GM19324 (cell line): Measurements from ENCODE around the gene CFAP251.
"Not testable (repeated sequence)": the region's sequence is repeated elsewhere in the genome, so short reads cannot be mapped to it uniquely, and the experiment has no call there.

ENCODE experiments used
- ATAC-seq: cut with Tn5 transposase; IDR thresholded peaks from one replicate; pipeline ENCODE4 v1.9.1; 2021; ENCODE audit warnings: mild to moderate bottlenecking, moderate library complexity; ENCODE audit not compliant: unreplicated experiment, low FRiP score

CFAP251 gene, protein sequence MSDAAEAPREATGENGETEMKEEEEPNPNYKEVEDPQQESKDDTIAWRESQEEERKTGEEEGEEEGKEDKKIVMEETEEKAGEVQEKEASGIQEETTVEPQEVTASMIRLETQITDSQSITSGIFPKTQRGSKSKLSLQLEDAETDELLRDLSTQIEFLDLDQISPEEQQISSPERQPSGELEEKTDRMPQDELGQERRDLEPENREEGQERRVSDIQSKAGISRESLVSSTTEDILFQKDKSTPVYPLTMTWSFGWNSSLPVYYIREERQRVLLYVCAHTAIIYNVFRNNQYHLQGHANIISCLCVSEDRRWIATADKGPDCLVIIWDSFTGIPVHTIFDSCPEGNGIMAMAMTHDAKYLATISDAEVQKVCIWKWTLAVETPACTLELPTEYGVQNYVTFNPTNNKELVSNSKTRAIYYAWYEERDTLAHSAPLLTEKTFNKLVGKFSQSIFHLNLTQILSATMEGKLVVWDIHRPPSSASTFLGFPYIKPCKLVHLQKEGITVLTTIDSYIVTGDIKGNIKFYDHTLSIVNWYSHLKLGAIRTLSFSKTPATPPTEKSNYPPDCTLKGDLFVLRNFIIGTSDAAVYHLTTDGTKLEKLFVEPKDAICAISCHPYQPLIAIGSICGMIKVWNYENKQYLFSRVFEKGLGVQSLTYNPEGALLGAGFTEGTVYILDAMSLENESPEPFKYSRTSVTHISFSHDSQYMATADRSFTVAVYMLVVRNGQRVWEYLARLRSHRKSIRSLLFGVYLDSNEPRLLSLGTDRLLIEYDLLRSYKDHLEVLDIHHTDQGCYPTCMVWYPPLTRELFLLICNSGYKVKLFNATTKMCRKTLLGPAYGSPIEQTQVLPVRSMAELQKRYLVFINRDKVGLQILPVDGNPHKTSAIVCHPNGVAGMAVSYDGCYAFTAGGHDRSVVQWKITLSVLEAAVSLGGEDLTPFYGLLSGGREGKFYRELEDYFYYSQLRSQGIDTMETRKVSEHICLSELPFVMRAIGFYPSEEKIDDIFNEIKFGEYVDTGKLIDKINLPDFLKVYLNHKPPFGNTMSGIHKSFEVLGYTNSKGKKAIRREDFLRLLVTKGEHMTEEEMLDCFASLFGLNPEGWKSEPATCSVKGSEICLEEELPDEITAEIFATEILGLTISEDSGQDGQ

DNA sequence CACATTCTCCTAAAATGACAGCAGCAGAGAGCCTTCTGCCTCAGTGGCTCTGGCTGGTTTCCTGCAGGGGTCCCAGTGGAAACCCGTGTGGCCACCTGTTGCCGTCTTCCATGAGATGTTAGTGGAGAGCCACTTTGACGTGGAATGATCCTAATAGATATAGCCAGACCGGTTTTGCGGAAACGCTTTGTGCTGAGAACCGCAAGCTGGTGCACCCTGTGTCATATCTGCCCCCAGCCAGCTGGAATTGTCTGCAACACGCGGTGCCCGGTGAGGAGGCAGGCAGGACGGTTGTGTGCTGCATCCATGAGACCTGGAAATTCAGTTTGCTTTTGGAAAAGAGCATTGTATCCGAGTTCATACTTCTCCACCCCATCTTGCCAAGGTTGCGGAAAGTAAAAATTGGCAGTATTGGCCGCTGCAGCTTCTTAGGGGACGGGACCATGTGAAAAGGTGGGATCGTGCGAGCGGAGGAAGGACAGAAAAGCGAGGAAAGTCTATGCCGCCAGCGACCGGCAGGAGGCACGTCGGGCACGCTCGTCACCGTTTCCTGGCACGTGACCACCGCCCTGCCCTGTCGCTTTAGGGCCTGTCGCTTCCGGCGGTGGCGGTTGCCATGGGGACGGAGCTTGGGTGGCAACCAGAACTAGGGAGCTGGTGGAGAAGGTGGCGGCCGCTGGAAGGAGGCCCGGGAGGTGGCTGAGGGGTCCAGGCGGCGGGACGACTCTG is at the start of gene CFAP251:
CFAP251 (plus strand) TSS at position 643 of the 729 bp plus-strand sequence. CDS start 2,714 bp downstream, outside the sequence.
- ATAC-seq: peak; percentile 70

DNA sequence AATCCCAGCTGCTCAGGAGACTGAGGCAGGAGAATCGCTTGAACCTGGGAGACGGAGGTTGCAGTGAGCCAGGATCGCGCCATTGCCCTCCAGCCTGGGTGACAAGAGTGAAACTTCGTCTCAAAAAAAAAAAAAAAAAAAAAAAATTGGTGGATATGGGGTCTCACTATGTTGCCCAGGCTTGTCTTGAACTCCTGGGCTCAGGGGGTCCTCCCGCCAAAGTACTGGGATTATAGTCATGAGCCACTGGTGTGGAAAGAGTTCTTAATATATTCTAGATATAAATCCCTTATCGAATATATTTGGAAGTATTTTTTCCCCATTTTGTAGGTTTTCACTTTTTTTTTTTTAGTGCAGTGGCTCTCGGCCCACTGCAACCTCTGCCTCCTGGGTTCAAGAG is 49.2 kb upstream of the CFAP251 start:
- not testable (repeated sequence) for ATAC-seq

DNA sequence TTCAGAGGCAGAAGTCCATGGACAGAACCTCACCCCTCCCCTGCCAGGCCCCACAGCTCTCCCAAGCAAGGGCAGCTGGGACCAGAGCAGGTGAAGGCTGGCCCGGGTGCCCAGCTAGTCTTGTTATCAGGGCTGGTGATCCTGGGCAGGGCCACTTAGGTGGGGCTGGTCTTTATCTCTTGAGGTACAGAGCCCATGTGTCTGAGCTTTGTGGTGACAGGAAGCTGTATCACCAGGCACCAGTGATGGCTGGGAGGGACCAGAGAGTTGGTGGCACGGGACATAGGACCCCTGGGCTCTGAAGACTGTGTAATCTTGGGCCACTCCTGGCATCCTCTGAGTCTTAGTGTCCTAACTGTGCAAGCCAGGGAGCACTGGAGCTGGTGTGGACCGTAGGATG is 46.9 kb upstream of the CFAP251 start:
- ATAC-seq: no peak

DNA sequence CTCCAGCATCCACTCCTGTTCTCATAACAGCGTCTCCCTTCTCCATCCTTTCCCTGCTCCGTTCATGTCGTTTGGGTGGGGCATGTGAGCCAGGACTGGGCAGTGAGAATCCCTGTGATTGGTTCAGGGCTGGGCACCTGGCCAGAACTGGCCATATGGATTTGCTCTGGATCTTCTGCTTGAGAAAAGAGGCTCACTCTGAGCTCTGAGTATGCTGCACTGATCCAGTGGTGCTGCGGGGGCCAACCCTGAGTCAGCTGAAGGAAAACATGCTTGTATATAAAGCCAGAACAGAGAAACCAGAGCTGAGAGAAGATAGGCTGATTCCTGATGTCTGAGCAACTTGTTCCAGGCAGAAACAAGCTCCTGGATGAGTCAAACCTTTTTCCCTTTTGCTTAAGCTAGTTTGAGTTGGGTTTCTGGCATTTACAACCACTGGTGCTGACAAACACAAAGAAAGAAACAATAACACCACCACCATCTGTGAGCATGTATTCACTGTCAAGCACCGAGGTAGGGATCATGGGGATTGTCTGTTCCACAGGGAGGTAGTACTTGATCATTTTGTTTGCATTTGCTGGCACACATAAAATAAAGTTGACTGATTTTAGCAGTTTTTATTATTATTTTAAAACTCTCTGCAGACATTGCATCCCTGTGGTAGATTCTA is 45.7 kb upstream of the CFAP251 start:
- no peak for ATAC-seq

DNA sequence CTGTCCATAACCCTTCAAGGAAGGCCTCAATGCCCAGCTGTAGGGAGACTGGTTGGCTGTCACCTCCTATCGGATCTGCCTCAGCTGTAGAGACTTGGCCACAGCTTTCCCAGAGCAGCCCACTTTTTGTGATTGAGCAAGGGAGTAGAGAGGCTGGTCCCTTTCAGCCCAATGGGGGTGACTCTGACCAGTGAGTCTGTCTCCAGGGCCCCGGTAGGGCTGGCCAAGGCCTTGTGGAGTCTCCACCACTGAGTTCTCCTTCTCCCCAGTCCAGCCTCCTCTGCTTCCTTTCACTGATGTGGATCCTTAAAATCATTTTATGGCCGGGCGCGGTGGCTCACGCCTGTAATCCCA is 45.2 kb upstream of the CFAP251 start:
- ATAC-seq: no peak

DNA sequence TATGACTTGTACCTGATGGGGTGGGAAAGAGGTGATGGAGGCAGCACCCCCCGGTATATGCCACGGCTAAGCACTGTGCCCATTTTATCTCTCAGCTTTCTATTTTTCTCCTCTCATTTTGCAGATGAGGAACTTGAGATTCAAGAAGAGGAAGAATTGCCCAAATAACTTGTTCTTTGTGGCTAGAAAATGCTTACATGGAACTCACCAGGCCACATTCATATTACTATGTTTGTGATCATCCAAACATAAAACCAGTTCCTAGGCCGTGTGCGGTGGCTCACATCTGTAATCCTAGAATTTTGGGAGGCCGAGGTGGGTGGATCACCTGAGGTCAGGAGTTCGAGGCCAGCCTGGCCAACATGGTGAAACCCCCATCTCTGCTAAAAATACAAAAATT is 44.3 kb upstream of the CFAP251 start:
- no peak for ATAC-seq

DNA sequence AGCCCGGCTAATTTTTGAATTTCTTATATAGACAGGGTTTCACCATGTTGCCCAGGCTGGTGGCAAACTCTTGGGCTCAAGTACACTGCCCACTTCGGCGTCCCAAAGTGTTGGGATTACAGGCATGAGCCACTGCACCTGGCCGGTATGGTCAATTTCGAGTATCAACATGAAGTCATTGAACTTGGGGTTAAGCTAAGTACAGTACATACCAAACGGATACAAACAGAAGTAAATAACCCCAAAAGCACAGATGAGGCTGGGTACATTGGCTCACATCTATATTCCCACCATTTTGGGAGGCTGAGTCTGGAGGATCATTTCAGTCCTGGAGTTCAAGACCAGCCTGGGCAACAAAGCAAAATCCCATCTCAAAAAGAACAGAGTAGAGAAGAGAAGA is 42.8 kb upstream of the CFAP251 start:
- ATAC-seq: no peak

DNA sequence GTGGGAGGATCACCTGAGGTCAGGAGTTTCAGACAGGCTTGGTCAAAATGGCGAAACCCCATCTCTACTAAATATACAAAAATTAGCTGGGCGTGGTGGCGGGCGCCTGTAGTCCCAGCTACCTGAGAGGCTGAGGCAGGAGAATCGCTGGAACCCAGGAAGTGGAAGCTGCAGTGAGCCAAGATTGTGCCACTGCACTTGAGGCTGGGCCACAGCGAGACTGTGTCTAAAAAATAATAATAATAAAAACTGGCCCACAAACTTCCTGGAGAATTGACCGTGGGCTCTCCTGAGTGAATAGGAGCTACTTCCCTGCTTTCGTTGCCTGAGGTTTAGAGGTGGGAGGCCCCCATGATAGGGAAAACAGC is 42.3 kb upstream of the CFAP251 start:
- ATAC-seq: not testable (repeated sequence)

DNA sequence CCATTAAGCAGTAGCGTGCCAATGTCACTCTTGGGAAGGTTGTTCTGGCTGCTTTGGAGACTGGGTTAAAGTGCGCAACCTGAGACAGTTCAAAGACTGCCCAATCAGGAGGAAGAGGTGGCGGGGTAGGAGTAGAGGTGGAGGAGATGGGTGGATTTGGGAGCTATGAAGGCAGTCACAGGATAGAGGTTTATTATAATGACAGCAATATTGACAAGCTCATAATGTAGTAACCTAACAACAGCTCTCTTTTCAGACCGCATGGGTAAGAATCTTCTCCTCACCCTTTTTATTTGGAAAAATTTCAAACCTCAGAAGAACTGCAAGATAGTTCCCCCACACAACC is 35.1 kb upstream of the CFAP251 start:
- ATAC-seq: no peak

DNA sequence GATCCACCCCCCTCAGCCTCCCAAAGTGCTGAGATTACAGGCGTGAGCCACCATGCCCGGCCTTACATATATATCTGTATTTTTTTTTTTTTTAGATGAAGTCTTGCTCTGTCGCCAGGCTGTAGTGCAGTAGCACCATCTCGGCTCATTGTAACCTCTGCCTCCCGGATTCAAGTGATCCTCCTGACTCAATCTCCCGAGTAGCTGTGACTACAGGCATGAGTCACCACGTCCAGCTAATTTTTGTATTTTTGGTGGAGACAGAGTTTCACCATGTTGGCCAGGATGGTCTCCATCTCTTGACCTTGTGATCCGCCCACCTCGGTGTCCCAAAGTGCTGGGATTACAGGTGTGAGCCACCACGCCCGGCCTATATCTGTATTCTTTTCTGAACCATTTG is 33.3 kb upstream of the CFAP251 start:
- not testable (repeated sequence) for ATAC-seq

DNA sequence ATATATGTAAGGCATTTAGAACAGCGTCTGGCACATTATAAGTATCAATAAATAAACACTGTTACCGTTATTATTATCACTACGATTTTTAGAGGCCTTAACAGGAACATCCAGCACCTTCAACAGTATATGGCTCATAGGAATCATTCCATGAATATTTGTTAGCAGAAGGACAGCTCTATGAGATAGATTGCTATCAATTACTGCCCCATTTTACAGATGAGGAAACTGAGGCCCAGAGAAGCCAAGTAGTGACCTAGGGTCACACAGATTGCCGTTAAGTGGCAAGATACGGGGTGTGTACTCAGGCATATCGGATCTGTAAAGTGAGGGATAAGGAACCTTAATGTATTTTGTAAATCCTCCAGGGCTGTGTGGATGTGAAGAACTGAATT is 30.3 kb upstream of the CFAP251 start:
- ATAC-seq: peak; percentile 2

DNA sequence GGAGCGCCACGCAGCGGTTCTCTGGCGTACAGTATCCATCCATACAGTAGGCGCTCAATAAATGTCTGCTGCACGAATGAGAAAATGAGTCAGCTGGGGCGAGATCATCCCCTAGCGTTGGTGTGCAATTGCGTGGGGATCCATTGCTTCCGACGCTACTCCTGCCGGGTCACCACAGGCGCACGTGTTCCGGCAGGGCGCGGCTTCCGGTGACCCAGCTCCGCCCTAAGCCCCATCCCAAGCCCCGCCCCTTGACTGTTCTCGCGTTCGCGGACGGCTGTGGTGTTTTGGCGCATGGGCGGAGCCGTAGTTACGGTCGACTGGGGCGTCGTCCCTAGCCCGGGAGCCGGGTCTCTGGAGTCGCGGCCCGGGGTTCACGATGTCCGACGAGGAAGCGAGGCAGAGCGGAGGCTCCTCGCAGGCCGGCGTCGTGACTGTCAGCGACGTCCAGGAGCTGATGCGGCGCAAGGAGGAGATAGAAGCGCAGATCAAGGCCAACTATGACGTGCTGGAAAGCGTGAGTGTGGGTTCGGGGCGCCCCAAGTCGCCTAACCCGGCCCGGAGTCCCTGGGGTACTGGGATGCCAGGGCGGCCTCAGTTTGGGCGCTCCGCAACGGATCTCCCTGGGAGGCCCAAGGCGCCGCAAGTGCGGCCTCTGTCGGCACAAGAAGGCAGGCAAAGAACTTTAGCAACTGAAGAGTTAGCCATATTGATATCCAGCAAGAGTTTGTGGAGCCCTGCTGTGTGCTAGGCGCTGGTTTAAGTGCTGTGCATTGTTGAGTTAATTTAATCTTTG is 29.7 kb upstream of the CFAP251 start, which contains the start of gene PSMD9:
PSMD9 (plus strand) TSS at position 313 of the 796 bp plus-strand sequence; CDS start at position 380, 67 bp downstream.
- ATAC-seq: peak; percentile 95

DNA sequence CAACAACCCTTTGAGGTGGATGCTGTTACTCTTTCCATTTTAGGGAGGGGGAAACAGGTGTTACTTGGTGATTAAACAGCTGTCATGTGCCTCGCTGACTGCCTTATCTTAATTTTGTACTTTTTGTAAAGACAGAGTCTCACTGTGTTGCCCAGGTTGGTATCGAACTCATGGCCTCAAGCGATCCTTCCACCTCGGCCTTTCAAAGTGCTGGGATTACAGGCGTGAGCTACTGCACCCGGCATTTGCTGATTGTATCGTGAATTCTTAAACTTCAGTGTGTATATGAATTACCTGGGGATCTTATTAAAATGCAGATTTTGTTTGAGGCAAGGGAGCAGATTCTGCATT is 29.1 kb upstream of the CFAP251 start:
- ATAC-seq: no peak

DNA sequence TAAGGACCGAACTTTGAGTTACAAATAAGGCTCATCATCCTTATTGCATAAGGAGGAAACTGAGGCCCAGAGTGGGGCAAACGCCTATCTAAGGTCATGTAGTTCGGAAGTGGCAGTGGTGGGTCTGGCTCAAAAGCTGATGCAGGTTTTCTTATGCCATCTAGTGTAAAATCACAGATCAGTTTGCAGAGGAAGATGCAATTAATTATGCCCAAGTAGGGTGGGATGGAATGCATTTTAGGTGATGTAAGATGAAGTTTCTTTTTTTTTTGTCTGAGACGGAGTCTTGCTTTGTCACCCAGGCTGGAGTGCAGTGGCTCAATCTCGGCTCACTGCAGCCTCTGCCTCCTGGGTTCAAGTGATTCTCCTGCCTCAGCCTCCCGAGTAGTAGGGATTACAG is 28.7 kb upstream of the CFAP251 start:
- not testable (repeated sequence) for ATAC-seq

DNA sequence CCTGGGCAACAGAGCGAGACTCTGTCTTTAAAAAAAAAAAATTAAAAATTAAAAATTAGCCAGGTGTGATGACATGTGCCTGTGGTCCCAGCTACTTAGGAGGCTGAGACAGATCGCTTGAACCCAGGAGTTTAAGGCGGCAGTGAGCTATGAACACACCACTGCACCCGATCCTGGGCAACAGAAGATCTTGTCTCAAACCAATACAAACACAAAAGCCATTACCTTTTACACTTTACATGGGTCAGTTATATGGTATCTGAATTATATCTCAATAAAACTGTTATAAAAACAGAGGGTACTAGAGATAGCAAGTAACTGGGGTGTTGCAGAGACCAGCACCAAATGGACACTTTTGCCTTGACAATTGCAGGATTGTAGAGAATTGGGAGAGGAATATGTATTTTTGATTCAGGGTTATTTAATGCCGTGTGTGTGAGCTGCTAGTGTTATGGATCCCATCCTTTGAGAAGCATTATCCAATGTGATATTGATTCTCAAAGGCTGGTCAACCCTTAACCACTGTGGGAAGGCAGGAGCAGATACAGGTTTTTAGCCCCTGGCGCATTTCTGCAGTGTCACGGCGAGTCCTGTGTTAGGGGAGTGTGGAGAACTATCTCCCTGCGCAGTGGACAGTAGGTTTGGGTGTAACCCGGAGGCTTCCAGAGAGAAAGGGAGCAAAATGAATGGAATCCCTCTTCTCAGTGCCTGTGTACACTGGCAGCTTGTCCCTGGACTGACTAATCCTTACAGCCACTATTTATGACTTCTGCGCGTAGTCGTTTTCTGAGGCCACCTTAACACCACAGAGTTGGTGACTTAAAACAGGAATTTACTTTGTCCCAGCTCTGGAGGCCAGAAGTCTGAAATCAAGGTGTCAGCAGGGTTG is 25.5 kb upstream of the CFAP251 start:
- ATAC-seq: no peak

DNA sequence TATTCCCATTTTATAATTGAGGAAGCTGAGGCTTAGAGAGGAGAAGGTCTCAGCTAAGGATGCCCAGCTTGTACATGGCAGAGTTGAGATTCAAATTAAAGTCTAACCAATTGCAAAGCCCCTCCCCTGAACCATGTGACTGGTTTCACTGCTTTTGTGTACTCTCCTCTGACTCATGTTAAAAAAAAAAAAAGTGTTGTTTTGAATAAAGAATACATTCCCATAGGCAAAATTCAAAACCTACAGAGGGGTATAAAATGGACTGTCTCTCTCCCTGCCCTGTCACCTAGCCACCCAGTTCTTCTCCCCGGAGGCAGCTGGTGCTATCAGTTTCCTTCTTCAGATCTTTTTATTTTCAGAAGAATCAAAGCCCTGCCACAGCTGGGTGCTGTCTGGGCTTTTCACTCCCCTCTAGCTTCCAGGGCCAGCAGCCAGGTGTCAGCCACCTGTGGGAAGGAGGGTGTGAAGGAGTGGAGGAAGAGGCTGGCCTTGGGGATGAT is 24.4 kb upstream of the CFAP251 start:
- ATAC-seq: no peak

DNA sequence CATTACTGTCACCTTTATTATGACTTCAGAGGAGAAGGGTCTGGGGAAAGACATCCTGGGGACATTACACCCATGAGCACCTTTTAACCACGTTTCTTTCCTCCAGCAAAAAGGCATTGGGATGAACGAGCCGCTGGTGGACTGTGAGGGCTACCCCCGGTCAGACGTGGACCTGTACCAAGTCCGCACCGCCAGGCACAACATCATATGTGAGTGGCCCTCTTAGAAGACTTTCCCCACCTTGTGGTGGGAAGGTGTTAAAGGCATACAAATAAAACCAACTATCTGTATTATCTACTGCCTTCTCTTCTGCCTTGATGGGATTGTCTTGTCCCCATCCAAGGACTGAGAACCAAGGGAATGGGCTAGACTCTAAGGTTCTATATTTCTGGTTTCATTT is 23.8 kb upstream of the CFAP251 start:
- no peak for ATAC-seq

DNA sequence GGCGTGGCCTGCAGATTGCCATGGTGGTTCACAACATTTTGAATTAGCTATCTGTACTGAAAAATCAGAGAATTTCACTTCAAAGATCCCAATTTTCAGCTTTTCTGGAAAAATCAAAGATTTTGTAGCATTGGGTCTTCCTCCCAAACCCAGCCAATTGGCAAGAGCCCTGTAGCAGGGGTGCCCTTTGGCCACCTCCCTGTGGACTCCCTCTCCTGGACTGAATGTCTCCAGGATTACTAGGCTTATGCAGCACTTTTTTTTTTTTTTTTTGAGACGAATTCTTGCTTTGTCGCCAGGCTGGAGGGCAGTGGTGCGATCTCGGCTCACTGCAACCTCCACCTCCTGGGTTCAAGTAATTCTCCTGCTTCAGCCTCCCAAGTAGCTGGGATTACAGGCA is 20.1 kb upstream of the CFAP251 start:
- no peak for ATAC-seq
